ENCODE measurements around the gene TRAF4. TPM values are rescaled to one million over a fixed set of nuclear protein-coding genes. Genes with fewer than 3 reads are reported as not detected.
A peak's percentile ranks its signal among the peaks of the same experiment; 100 is the strongest.

The TRAF4 gene
- total RNA-seq, 1 donor, result 21.3 TPM

GRCh38 chr17:28760601-28761562 is 17.1 kb downstream of the TRAF4 start:
- no peak overlapping the region for H3K4me3 ChIP-seq (ENCODE audit: low read depth, low read length)
- no peak for TF ChIP-seq CTCF (IDR thresholded peaks at IDR 0.05; ENCODE audit: insufficient read depth, low read length)
- peak; percentile 63 for DNase-seq (ENCODE audit: low read depth)

- no peak for DNase-seq (ENCODE audit: low read depth)
- TF ChIP-seq CTCF (IDR thresholded peaks at IDR 0.05; ENCODE audit: insufficient read depth, low read length), result no peak
- H3K4me3 ChIP-seq (ENCODE audit: low read depth, low read length), result no peak overlapping the region
Observed at GRCh38 chr17:28763137-28763799, 19.5 kb downstream of the TRAF4 start.

- H3K4me3 ChIP-seq (ENCODE audit: low read depth, low read length), result no peak overlapping the region
- TF ChIP-seq CTCF (IDR thresholded peaks at IDR 0.05; ENCODE audit: insufficient read depth, low read length), result peak; percentile 85
- peak; percentile 88 for DNase-seq (ENCODE audit: low read depth)
Observed at GRCh38 chr17:28763804-28764266, 20.0 kb downstream of the TRAF4 start.

GRCh38 chr17:28765038-28765437 is 21.2 kb downstream of the TRAF4 start:
- no peak overlapping the region for H3K4me3 ChIP-seq (ENCODE audit: low read depth, low read length)
- no peak for DNase-seq (ENCODE audit: low read depth)
- TF ChIP-seq CTCF (IDR thresholded peaks at IDR 0.05; ENCODE audit: insufficient read depth, low read length), result no peak

GRCh38 chr17:28773736-28774135 is 29.9 kb downstream of the TRAF4 start:
- no peak for TF ChIP-seq CTCF (IDR thresholded peaks at IDR 0.05; ENCODE audit: insufficient read depth, low read length)
- H3K4me3 ChIP-seq (ENCODE audit: low read depth, low read length), result no peak overlapping the region
- DNase-seq (ENCODE audit: low read depth), result no peak

- no peak for TF ChIP-seq CTCF (IDR thresholded peaks at IDR 0.05; ENCODE audit: insufficient read depth, low read length)
- no peak for DNase-seq (ENCODE audit: low read depth)
- no peak overlapping the region for H3K4me3 ChIP-seq (ENCODE audit: low read depth, low read length)
Observed at GRCh38 chr17:28774206-28774605, 30.4 kb downstream of the TRAF4 start.

All from fibroblast of the aortic adventitia (primary cell).